DMS114 treated with DMSO at 0.1 percent for 48 hours (cell line): ENCODE data around the gene CENPT.

ENCODE experiments used
- DNase-seq: peaks from one replicate; lab custom pipeline; 2025; ENCODE audit not compliant: unreplicated experiment; lab: John Stamatoyannopoulos, UW

CENPT gene, protein sequence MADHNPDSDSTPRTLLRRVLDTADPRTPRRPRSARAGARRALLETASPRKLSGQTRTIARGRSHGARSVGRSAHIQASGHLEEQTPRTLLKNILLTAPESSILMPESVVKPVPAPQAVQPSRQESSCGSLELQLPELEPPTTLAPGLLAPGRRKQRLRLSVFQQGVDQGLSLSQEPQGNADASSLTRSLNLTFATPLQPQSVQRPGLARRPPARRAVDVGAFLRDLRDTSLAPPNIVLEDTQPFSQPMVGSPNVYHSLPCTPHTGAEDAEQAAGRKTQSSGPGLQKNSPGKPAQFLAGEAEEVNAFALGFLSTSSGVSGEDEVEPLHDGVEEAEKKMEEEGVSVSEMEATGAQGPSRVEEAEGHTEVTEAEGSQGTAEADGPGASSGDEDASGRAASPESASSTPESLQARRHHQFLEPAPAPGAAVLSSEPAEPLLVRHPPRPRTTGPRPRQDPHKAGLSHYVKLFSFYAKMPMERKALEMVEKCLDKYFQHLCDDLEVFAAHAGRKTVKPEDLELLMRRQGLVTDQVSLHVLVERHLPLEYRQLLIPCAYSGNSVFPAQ

GRCh38 chr16:67847064-67847861, at the start of gene CENPT:
Gene CENPT, minus strand, starts transcription at chr16:67847693. Its CDS starts 13,834 bp downstream, at chr16:67833859.
- no peak for DNase-seq

GRCh38 chr16:67897231-67897630, 49.7 kb upstream of the CENPT start:
- no peak for DNase-seq

DNA sequence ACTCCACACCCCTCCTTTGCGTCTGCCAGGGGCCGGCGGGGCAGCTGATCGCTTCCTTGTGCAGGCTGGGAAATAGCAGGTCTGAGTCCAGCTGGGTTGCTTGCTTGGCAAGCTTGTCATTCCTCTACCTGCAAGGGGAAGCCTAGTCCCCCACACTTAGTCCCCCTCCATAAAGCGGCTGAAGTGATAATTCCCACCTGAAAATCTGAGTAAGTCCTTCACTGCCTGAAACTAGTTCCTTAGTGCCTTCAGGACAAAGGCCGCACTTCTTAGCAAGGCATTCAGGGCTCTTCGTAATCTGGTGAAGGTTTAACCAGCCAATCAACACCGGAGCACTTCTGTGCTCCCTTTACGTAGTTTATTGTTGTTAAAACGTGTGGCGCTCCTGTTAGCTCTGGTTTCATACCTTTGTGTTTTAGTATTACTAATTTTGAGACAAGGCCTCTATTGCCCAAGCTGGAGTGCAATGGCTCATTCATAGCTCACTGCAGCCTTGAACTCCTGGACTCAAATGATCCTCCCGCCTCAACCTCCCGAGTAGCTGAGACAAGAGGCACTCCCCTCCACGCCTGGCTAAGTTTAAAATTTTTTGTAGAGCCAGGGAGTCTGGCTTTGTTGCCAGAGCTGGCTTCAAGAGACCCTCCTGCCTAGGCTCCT, 46.4 kb upstream of the CENPT start:
- no peak for DNase-seq

- peak; percentile 99 for DNase-seq
Measured at GRCh38 chr16:67892899-67893742, 45.6 kb upstream of the CENPT start, which contains the start of gene PSKH1. Gene PSKH1, plus strand, starts transcription at chr16:67893254. Its CDS starts 15,496 bp downstream, at chr16:67908750.

DNA sequence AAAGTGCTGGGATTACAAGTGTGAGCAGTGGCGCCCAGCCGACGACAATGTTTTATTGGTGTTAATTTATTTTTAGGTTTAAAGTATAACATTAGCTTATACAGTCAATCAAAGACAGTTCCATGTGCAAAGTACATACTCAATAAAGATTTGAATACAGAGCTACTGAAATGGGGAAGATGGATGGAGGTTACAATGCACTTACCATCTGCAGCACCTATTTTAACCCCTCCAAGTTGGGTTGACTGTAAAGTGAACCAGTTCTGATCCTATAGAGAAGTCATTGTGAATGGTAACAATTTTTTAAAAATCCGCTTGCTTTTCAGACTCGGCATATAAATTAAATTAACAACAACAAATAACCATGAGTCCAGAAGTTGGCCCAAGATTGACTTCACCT, 44.9 kb upstream of the CENPT start:
- DNase-seq, result no peak

GRCh38 chr16:67888331-67888730, 40.8 kb upstream of the CENPT start:
- no peak for DNase-seq

GRCh38 chr16:67886387-67886786, 38.9 kb upstream of the CENPT start:
- no peak for DNase-seq

- DNase-seq, result no peak
Measured at GRCh38 chr16:67885976-67886375, 38.5 kb upstream of the CENPT start.

DNA sequence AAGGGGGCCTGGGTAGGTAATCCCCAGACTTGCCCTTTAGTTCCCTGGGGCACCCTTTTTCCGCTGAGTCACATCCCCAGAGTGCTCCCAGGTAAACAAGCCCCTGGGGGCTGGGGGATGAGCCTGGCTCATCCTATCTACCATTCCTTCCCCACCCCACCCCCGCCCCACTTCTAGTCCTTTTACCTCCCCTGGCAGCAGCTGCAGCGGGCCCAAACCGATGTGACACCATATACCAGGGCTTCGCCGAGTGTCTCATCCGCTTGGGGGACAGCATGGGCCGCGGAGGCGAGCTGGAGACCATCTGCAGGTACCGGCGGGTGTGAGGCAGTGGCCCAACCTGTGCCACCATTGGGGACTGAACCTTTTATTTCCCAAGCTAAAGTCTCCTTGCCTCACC, 38.1 kb upstream of the CENPT start:
- no peak for DNase-seq

DNA sequence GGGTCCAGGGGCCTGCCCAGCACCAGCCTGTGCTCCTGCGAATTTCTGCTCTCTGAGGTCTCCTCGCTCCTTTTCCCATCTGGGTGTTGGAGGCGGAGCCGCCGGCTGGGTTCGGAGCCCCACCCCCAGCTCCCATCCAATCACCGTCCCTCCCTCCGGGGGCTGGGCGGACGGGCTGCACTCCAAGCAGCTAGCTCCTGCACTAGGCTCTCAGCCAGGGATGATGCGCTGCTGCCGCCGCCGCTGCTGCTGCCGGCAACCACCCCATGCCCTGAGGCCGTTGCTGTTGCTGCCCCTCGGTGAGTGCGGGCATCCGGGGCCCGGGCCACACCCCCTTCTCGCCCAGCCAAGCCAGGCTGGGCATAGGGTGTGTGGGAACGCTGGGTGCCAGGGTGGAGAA, 37.2 kb upstream of the CENPT start, which contains the start of gene NRN1L:
NRN1L (plus strand) TSS at position 202 of the 400 bp plus-strand sequence; CDS start at position 221, 19 bp downstream.
- no peak for DNase-seq

- DNase-seq, result no peak
Measured at GRCh38 chr16:67883872-67884261, 36.4 kb upstream of the CENPT start.

DNA sequence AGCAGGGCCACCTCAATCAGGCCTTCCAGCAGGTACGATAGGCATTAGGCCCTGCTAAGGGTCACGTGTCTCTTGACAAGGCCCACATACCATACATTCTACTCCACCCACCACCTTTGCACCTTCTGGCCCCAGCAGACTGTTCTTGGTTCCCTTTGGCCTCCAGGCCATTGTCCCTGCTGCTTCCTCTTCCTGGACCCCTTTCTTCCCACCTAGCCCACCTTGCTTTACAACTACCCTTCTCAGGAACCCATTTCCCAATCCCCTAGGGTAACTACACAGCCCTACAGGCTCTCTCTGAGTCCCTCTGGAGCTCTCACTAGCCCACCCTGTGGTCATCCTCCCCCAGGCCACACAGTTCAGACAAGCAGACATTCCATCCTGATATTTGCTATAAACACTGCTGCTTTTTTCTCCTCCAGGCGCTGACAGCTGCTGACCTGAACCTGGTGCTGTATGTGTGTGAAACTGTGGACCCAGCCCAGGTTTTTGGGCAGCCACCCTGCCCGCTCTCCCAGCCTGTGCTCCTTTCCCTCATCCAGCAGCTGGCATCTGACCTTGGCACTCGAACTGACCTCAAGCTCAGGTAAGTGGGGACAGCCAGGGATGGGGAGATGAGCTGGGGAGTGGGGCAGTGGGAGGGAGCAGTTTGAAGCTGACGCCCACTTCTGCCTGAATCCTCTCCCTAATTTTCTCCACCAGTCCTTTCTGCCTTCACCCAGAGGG, 35.8 kb upstream of the CENPT start:
- DNase-seq, result peak; percentile 37

GRCh38 chr16:67882374-67883145, 35.1 kb upstream of the CENPT start:
- DNase-seq, result no peak

DNA sequence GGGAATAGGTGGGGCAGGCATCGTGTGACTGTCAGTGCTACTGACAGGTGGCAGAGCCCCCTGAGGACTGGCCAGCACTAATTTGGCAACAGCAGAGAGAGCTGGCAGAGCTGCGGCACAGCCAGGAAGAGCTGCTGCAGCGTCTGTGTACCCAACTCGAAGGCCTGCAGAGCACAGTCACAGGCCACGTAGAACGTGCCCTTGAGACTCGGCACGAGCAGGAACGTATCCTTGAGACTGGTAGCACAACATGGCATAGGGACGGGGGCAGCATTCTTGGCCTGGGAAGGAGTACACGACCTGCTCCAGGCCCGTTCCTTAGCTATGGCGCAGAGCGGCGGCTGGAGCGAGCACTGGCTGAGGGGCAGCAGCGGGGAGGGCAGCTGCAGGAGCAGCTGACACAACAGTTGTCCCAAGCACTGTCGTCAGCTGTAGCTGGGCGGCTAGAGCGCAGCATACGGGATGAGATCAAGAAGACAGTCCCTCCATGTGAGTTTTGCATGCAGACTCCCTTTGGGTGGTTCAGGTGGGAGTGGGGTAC, 34.2 kb upstream of the CENPT start:
- DNase-seq, result no peak

DNA sequence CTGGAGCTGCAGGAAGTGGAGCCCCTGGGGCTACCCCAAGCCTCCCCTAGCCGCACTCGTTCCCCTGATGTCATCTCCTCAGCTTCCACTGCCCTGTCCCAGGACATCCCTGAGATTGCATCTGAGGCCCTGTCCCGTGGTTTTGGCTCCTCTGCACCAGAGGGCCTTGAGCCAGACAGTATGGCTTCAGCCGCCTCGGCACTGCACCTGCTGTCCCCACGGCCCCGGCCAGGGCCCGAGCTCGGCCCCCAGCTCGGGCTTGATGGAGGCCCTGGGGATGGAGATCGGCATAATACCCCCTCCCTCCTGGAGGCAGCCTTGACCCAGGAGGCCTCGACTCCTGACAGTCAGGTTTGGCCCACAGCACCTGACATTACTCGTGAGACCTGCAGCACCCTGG, 33.1 kb upstream of the CENPT start:
- no peak for DNase-seq

- no peak for DNase-seq
Measured at GRCh38 chr16:67879936-67880335, 32.4 kb upstream of the CENPT start.

GRCh38 chr16:67879462-67879861, 32.0 kb upstream of the CENPT start:
- DNase-seq, result no peak

- DNase-seq, result no peak
Measured at GRCh38 chr16:67878846-67879245, 31.4 kb upstream of the CENPT start.

DNA sequence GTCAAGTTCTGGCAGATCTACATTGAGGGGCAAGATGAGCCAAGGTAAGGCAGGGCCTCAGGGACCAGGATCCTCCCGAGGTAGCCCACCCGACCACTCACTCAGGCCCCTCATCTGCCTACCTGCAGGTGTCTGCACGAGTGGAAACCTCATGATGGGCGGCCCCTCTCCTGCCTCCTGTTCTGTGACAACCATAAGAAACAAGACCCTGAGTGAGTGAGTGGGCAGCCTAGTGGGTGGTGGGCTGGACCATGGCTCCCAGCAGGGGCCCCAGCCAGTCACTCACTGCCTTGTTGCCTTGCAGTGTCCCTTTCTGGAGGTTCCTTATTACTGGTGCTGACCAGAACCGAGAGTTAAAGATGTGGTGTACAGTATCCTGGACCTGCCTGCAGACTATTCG, 30.7 kb upstream of the CENPT start:
- DNase-seq, result no peak
